ENCODE measurements around the gene CD79B. TPM values are rescaled to one million over a fixed set of nuclear protein-coding genes. Genes with fewer than 3 reads are reported as not detected.
A peak's percentile ranks its signal among the peaks of the same experiment; 100 is the strongest.

Gene CD79B
- total and polyA plus RNA-seq, 2 of the 8 experiments (the other 6 are each of a cell fraction or from before 2014, with no cell fraction given): 1.5 to 3.9 TPM

GRCh38 chr17:63945784-63946439 lies 13.8 kb upstream of the CD79B start:
- Histone ChIP-seq H3K23me2 (ENCODE audit: low read depth, low read length) (no peaks in the 10 kb centered on the region), H3K9me3 (ENCODE audit: insufficient read depth in 2 of 2, low read depth in 1 of 2, low read length in 1 of 2) (no peaks in the 10 kb centered on the region), H2BK12ac (ENCODE audit: low read depth, low read length) (no peak overlapping the region), H3K9ac (replicated peaks in 1 of 4; ENCODE audit: extremely low read depth in 1 of 4, low read depth in 3 of 4, low read length in 3 of 4) (no peak overlapping the region), H4K8ac (ENCODE audit: extremely low read depth, insufficient read depth, low read length) (no peak overlapping the region), H4K20me1 (replicated peaks in 1 of 2; ENCODE audit: control insufficient read depth in 1 of 2, insufficient read depth in 2 of 2, low read length in 2 of 2) (peaks cover 0 to 2% of the 10 kb centered on the region in 2 experiments), H2BK20ac (ENCODE audit: low read length) (no peak overlapping the region), H2AFZ (ENCODE audit: low read length) (no peak overlapping the region), H3K18ac (ENCODE audit: extremely low read depth, low read length) (no peak overlapping the region), H3K27ac (ENCODE audit: low read depth, low read length) (no peak overlapping the region), H2AK5ac (ENCODE audit: low read depth, low read length) (no peak overlapping the region), H4K5ac (ENCODE audit: insufficient read length, low read depth, low read length) (no peak overlapping the region), H3K23ac (ENCODE audit: insufficient read length) (no peak overlapping the region), H3K14ac (ENCODE audit: insufficient read length) (no peak overlapping the region), H2BK15ac (ENCODE audit: low read length) (peak overlapping the region; percentile 61; the same call in 1 of the 2 replicates), H3K4me2 (ENCODE audit: insufficient read depth in 1 of 2, low read depth in 2 of 2, low read length in 2 of 2) (no peak overlapping the region), H3K4me1 (replicated peaks in 1 of 4; ENCODE audit: control insufficient read depth in 3 of 4, insufficient read depth in 4 of 4, low read length in 3 of 4) (peaks cover 0 to 8% (median 1%) of the 10 kb centered on the region in 4 experiments; a peak in 3 of 7 replicates), H2BK120ac (replicated peaks; ENCODE audit: low read depth, low read length) (no peak overlapping the region), H3K79me1 (ENCODE audit: low read depth, low read length) (no peaks in the 10 kb centered on the region), H2BK5ac (ENCODE audit: low read depth, low read length) (no peak overlapping the region), H3K4me3 (ENCODE audit: extremely low read depth in 1 of 4, insufficient read depth in 2 of 4, low read depth in 3 of 4, low read length in 4 of 4) (no peak overlapping the region), H3K36me3 (ENCODE audit: control insufficient read depth in 2 of 4, insufficient read depth in 4 of 4, low read length in 3 of 4) (peaks cover 0 to 16% (median 1%) of the 10 kb centered on the region in 4 experiments; a peak in 4 of 8 replicates), H3K4ac (replicated peaks; ENCODE audit: insufficient read length, low read depth, low read length) (no peak overlapping the region), H3K56ac (replicated peaks; ENCODE audit: insufficient read length, low read depth, low read length) (no peak overlapping the region), H3K27me3 (replicated peaks in 1 of 4; ENCODE audit: control insufficient read depth in 3 of 4, extremely low read depth in 1 of 4, insufficient read depth in 3 of 4, low read length in 3 of 4) (no peaks in the 10 kb centered on the region), H3K79me2 (ENCODE audit: control insufficient read depth in 1 of 2, insufficient read depth in 2 of 2, low read length in 2 of 2) (no peaks in the 10 kb centered on the region), H4K91ac (replicated peaks; ENCODE audit: insufficient read length, low read length) (no peak overlapping the region)
- ChIA-PET CTCF (ENCODE audit: partially characterized antibody) (interaction anchor here (0.6 to 3.8 kb wide), 37 partner anchors 8 to 809 kb away, joined by 3 to 135 read pairs (median 8); partner anchors contain the start of genes CD79B, CSHL1, ERN1 and GH1), POLR2A (ENCODE audit: partially characterized antibody) (interaction anchor here (1.1 to 2.0 kb wide), 9 partner anchors 9 to 61 kb away, joined by 3 to 14 read pairs (median 5); partner anchors contain the start of genes CSHL1 and GH1)
- 82% methylated on average over 6 of the region's 6 CpGs; no CpG with 5 or more reads in 1 of the 2 experiments for WGBS, 2 experiments (ENCODE audit: extremely low coverage in 1 of 2, insufficient coverage in 1 of 2, insufficient read length in 1 of 2, insufficient replicate concordance in 2 of 2, low coverage in 1 of 2, low lambda C conversion rate in 2 of 2, missing lambda C conversion rate in 1 of 2)
- DNase-seq (ENCODE audit: low read depth in 1 of 2, low spot score in 2 of 2): no peak
- FAIRE-seq: no peak
- TF ChIP-seq CHD1 (IDR thresholded peaks at IDR 0.05; ENCODE audit: low read depth, low read length) (no peak), NRF1 (IDR thresholded peaks at IDR 0.05; ENCODE audit: low read depth, low read length) (no peak), ATF3 (IDR thresholded peaks at IDR 0.05; ENCODE audit: insufficient read depth, low read depth, low read length) (no peak), TAF7 (optimal IDR thresholded peaks at IDR 0.05; ENCODE audit: borderline replicate concordance, low read depth, low read length) (no peak), MAFK (IDR thresholded peaks at IDR 0.05; ENCODE audit: low read depth, low read length) (no peak), CHD2 (IDR thresholded peaks at IDR 0.05; ENCODE audit: low read length) (no peak), MAX (IDR thresholded peaks at IDR 0.05) (no peak), TCF12 (IDR thresholded peaks at IDR 0.05; ENCODE audit: low read depth, low read length) (no peak), PHF8 (conservative IDR thresholded peaks at IDR 0.05; ENCODE audit: low read depth, low read length) (no peak)
